Measurements from ENCODE around the gene JAG1. TPM values are rescaled to one million over a fixed set of nuclear protein-coding genes. Genes with fewer than 3 reads are reported as not detected.
"Not testable (repeated sequence)": the region's sequence is repeated elsewhere in the genome, so short reads cannot be mapped to it uniquely, and the experiment has no call there.

Gene JAG1
- total RNA-seq, 2 donors from 2014 or later = 6.8 to 19.7 TPM

DNA sequence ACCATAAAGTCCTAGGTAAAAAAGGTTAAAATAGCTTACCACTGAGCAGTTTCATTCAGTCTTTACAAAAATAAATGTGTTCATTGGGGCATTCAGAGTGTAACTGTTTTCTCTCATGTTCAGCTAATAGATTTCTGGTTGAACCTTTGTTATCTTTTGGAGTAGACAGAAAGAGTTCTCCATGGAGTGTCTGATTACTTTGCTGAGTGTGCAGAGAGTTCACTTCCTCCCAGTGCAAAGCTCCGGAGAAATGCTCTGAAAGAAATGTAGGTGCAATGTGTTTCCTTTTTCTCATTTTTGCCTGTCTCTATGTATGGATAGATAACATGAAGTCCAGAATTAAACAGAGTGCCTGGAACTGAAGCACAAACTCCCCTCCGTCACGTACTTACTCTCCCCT is 52.6 kb downstream of the JAG1 start:
- no peak for DNase-seq
- Mint-ChIP-seq H3K4me1 (peaks cover 19% of the 10 kb centered on the region), H3K27ac (no peak overlapping the region), H3K9me3 (no peaks in the 10 kb centered on the region), H3K36me3 (ENCODE audit: low read depth) (peaks cover 11% of the 10 kb centered on the region), H3K4me3 (no peak overlapping the region), H3K27me3 (ENCODE audit: insufficient read depth) (peaks cover 2% of the 10 kb centered on the region)
- WGBS, 2 experiments (ENCODE audit: insufficient coverage in 1 of 2, insufficient read length in 1 of 2) = 97 to 100% methylated on average over 1 to 3 of the region's 3 CpGs
- TF ChIP-seq, protein P1, sequence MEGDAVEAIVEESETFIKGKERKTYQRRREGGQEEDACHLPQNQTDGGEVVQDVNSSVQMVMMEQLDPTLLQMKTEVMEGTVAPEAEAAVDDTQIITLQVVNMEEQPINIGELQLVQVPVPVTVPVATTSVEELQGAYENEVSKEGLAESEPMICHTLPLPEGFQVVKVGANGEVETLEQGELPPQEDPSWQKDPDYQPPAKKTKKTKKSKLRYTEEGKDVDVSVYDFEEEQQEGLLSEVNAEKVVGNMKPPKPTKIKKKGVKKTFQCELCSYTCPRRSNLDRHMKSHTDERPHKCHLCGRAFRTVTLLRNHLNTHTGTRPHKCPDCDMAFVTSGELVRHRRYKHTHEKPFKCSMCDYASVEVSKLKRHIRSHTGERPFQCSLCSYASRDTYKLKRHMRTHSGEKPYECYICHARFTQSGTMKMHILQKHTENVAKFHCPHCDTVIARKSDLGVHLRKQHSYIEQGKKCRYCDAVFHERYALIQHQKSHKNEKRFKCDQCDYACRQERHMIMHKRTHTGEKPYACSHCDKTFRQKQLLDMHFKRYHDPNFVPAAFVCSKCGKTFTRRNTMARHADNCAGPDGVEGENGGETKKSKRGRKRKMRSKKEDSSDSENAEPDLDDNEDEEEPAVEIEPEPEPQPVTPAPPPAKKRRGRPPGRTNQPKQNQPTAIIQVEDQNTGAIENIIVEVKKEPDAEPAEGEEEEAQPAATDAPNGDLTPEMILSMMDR (conservative IDR thresholded peaks at IDR 0.05) = no peak
- Histone ChIP-seq H3K9me3 (ENCODE audit: control insufficient read depth, low read length) (no peaks in the 10 kb centered on the region), H3K9ac (ENCODE audit: extremely low read depth, low read length, poor library complexity, severe bottlenecking) (no peak overlapping the region), H3K4me1 (ENCODE audit: control insufficient read depth, insufficient read depth, low read length) (peaks cover 11% of the 10 kb centered on the region), H3K27me3 (ENCODE audit: control insufficient read depth, insufficient read depth, low read length, poor library complexity, severe bottlenecking) (no peaks in the 10 kb centered on the region), H3K36me3 (ENCODE audit: control insufficient read depth, insufficient read depth, low read length) (peaks cover 4% of the 10 kb centered on the region), H3K4me3 (ENCODE audit: low read length) (no peak overlapping the region), H3K27ac (ENCODE audit: low read depth, low read length) (no peak overlapping the region)

DNA sequence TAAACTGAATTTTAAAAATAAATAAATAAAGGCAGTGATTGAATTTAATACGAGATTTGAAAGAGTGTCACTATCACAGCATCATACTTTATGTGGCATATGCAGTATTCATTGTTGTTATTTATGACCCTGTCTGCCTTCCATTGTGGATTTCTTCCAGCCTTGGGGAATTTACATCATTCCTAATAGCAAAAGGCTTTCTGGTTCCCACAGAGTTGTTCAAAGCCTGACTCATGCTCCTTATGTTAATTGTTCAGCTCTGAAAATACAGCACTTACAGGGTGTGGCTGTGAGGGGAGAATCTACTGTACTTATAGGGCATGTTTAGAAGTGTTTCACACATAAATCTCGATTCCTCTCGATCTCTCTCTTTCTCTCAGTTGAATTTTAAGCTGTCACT is 54.4 kb downstream of the JAG1 start:
- Histone ChIP-seq H3K27me3 (ENCODE audit: control insufficient read depth, insufficient read depth, low read length, poor library complexity, severe bottlenecking) (no peaks in the 10 kb centered on the region), H3K9ac (ENCODE audit: extremely low read depth, low read length, poor library complexity, severe bottlenecking) (no peak overlapping the region), H3K4me3 (ENCODE audit: low read length) (no peak overlapping the region), H3K36me3 (ENCODE audit: control insufficient read depth, insufficient read depth, low read length) (peaks cover 4% of the 10 kb centered on the region), H3K9me3 (ENCODE audit: control insufficient read depth, low read length) (no peaks in the 10 kb centered on the region), H3K4me1 (ENCODE audit: control insufficient read depth, insufficient read depth, low read length) (peaks cover 11% of the 10 kb centered on the region), H3K27ac (ENCODE audit: low read depth, low read length) (peak overlapping the region; percentile 69)
- Mint-ChIP-seq H3K4me3 (no peak overlapping the region), H3K27me3 (ENCODE audit: insufficient read depth) (no peaks in the 10 kb centered on the region), H3K9me3 (no peaks in the 10 kb centered on the region), H3K4me1 (peaks cover 19% of the 10 kb centered on the region), H3K36me3 (ENCODE audit: low read depth) (peaks cover 9% of the 10 kb centered on the region), H3K27ac (no peak overlapping the region)
- TF ChIP-seq, protein P1 (conservative IDR thresholded peaks at IDR 0.05) = no peak
- WGBS, 2 experiments (ENCODE audit: insufficient coverage in 1 of 2, insufficient read length in 1 of 2) = 57 to 72% methylated on average over 2 of the region's 3 CpGs
- no peak for DNase-seq

DNA sequence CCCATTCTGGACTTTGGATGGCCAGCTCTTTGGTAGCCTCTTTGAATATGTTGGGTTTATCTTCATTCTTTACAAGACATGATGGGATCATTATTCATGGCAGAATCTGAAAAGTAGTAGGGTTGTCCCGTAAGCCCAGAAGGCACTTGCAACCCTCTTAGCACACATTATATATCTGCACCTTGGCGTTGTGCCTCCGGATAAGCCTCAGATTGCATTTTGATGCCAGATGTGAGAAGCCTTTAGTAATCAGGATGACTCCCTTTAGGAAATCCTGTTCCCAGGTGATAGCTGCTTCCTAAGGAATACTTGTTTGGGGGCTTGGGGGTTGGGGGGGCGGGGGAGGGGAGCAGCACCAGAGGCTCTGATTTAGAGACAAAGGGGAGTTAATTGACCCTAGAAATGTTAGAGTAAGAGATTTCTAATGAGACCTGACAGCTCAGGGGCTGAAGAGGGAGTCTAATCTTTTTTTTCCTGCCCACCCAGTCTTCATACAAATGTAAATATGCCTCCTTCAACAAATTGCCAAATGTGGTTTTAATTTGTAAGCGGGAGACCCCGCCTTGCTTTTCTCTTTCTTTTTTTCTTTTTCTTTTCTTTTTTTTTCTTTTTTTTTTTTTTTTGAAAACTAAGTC is 55.1 kb downstream of the JAG1 start:
- Mint-ChIP-seq H3K36me3 (ENCODE audit: low read depth) (peaks cover 7% of the 10 kb centered on the region), H3K27me3 (ENCODE audit: insufficient read depth) (peaks cover 2% of the 10 kb centered on the region), H3K4me3 (no peak overlapping the region), H3K27ac (peak overlapping the region; percentile 37), H3K9me3 (no peaks in the 10 kb centered on the region), H3K4me1 (peaks cover 19% of the 10 kb centered on the region)
- Histone ChIP-seq H3K27me3 (ENCODE audit: control insufficient read depth, insufficient read depth, low read length, poor library complexity, severe bottlenecking) (no peaks in the 10 kb centered on the region), H3K27ac (ENCODE audit: low read depth, low read length) (peak overlapping the region; percentile 8), H3K4me3 (ENCODE audit: low read length) (no peak overlapping the region), H3K9me3 (ENCODE audit: control insufficient read depth, low read length) (no peaks in the 10 kb centered on the region), H3K9ac (ENCODE audit: extremely low read depth, low read length, poor library complexity, severe bottlenecking) (no peak overlapping the region), H3K36me3 (ENCODE audit: control insufficient read depth, insufficient read depth, low read length) (peaks cover 4% of the 10 kb centered on the region), H3K4me1 (ENCODE audit: control insufficient read depth, insufficient read depth, low read length) (peaks cover 11% of the 10 kb centered on the region)
- DNase-seq = no peak
- WGBS, 2 experiments (ENCODE audit: insufficient coverage in 1 of 2, insufficient read length in 1 of 2) = 46% methylated on average over 2 to 6 of the region's 6 CpGs
- TF ChIP-seq, protein P1 (conservative IDR thresholded peaks at IDR 0.05) = no peak

DNA sequence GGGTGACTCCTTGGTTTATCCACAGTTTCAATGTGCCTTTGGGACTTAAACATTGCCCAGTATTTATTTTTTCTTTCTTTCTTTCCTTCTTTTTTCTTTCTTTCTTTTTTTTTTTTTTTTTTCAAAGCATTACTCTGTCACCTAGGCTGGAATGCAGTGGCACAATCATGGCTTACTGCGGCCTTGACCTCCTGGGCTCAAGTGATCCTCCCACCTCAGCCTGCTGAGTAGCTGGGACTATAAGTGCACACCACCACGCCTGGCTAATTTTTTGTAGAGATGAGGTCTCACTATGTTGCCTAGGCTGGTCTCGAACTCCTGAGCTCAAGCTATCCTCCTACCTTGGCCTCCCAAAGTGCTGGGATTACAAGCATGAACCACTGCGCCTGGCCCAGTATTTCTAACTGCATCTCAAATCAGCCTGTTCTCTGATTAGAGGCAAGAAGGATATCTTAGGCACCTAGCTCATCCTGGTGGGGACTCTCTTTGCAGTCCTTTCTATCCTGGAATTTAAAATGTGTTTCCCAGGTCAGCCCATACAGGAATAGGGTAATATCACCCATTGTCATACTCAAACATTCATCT is 56.2 kb downstream of the JAG1 start:
- peaks cover 19% of the 10 kb centered on the region for H3K4me1 Mint-ChIP-seq
- WGBS, 2 experiments (ENCODE audit: insufficient coverage in 1 of 2, insufficient read length in 1 of 2) = 67 to 86% methylated on average over 2 to 4 of the region's 4 CpGs
- not testable (repeated sequence) for H3K27ac Mint-ChIP-seq; H3K9me3 Mint-ChIP-seq; H3K36me3 ChIP-seq (ENCODE audit: control insufficient read depth, insufficient read depth, low read length); H3K4me3 ChIP-seq (ENCODE audit: low read length); H3K4me3 Mint-ChIP-seq; H3K27me3 ChIP-seq (ENCODE audit: control insufficient read depth, insufficient read depth, low read length, poor library complexity, severe bottlenecking); H3K27me3 Mint-ChIP-seq (ENCODE audit: insufficient read depth); H3K9ac ChIP-seq (ENCODE audit: extremely low read depth, low read length, poor library complexity, severe bottlenecking); H3K9me3 ChIP-seq (ENCODE audit: control insufficient read depth, low read length); H3K36me3 Mint-ChIP-seq (ENCODE audit: low read depth); DNase-seq; H3K27ac ChIP-seq (ENCODE audit: low read depth, low read length)
- H3K4me1 ChIP-seq (ENCODE audit: control insufficient read depth, insufficient read depth, low read length) = peaks cover 11% of the 10 kb centered on the region
